HCT116 (cell line): ENCODE measurements around the gene SLC2A13. TPM values are rescaled to one million over a fixed set of nuclear protein-coding genes. Genes with fewer than 3 reads are reported as not detected.

ENCODE experiments used
- EGR1 ChIP-seq: IDR thresholded peaks from 2 replicates; pipeline ENCODE4 v1.6.1; 2012; ENCODE audit warnings: low read depth
- ELF1 ChIP-seq: IDR thresholded peaks from 2 replicates; pipeline ENCODE4 v1.6.1; 2012; ENCODE audit warnings: low read depth, borderline replicate concordance
- FOSL1 ChIP-seq: IDR thresholded peaks from 2 replicates; pipeline ENCODE4 v1.6.1; 2012; ENCODE audit warnings: low read depth
- JUND ChIP-seq: IDR thresholded peaks from 2 replicates; pipeline ENCODE4 v1.6.1; 2012
- POLR2A ChIP-seq: IDR thresholded peaks from 2 replicates; pipeline ENCODE4 v1.7.0; 2011; ENCODE audit warnings: borderline replicate concordance; ENCODE audit not compliant: insufficient read depth, insufficient read length; ENCODE audit errors: extremely low read depth
- RAD21 ChIP-seq: IDR thresholded peaks from 2 replicates; pipeline ENCODE4 v1.6.1; 2012; ENCODE audit warnings: low read depth, mild to moderate bottlenecking
- SP1 ChIP-seq: IDR thresholded peaks from 2 replicates; pipeline ENCODE4 v1.6.1; 2012; ENCODE audit warnings: low read depth
- TCF7L2 ChIP-seq: IDR thresholded peaks from 2 replicates; pipeline ENCODE4 v1.7.0; 2011; ENCODE audit warnings: borderline replicate concordance, inconsistent platforms; ENCODE audit not compliant: insufficient read depth, insufficient read length; ENCODE audit errors: extremely low read depth
- YY1 ChIP-seq: IDR thresholded peaks from 2 replicates; pipeline ENCODE4 v1.6.1; 2011; ENCODE audit warnings: low read length, low read depth, moderate library complexity, mild to moderate bottlenecking; ENCODE audit not compliant: insufficient replicate concordance; ENCODE audit errors: extremely low read depth
- ZNF274 ChIP-seq: fragments of 200-500 bp; sonication (Bioruptor generic); IDR thresholded peaks from 2 replicates; pipeline ENCODE4 v1.6.1; 2014; ENCODE audit warnings: mild to moderate bottlenecking, low read depth, low read length, inconsistent platforms
- total RNA-seq: library from RNA; stranded (reverse); gene quantifications from one replicate; pipeline ENCODE4 v1.2.1, GENCODE V29; 2021; ENCODE audit not compliant: unreplicated experiment
- TF ChIP-seq, protein P1 (sequence below), 3 experiments: fragments of 200-600 bp in 1 of 3; sonication (generic) in 1 of 3; IDR thresholded peaks in 2 of 3; conservative IDR thresholded peaks in 1 of 3; 2 replicates each; pipeline ENCODE4 v1.5.1; 2012 to 2017; ENCODE audit warnings: low read depth in 2 of 3, low read length in 2 of 3, antibody characterized with exemption in 1 of 3, borderline replicate concordance in 1 of 3, control low read depth in 1 of 3, mild to moderate bottlenecking in 1 of 3, mixed read lengths in 1 of 3, mixed run types in 1 of 3, moderate library complexity in 1 of 3; ENCODE audit not compliant: insufficient read depth in 1 of 3
- TF ChIP-seq, protein P2 (sequence below): IDR thresholded peaks from 2 replicates; pipeline ENCODE4 v1.6.1; 2012
- TF ChIP-seq, protein P3 (sequence below): IDR thresholded peaks from 2 replicates; pipeline ENCODE4 v1.6.1; 2011; ENCODE audit warnings: mild to moderate bottlenecking, low read length, moderate library complexity; ENCODE audit not compliant: insufficient replicate concordance; ENCODE audit errors: extremely low read depth

SLC2A13 gene
- total RNA-seq, 1 experiment from 2014 or later, result 6.8 TPM

DNA sequence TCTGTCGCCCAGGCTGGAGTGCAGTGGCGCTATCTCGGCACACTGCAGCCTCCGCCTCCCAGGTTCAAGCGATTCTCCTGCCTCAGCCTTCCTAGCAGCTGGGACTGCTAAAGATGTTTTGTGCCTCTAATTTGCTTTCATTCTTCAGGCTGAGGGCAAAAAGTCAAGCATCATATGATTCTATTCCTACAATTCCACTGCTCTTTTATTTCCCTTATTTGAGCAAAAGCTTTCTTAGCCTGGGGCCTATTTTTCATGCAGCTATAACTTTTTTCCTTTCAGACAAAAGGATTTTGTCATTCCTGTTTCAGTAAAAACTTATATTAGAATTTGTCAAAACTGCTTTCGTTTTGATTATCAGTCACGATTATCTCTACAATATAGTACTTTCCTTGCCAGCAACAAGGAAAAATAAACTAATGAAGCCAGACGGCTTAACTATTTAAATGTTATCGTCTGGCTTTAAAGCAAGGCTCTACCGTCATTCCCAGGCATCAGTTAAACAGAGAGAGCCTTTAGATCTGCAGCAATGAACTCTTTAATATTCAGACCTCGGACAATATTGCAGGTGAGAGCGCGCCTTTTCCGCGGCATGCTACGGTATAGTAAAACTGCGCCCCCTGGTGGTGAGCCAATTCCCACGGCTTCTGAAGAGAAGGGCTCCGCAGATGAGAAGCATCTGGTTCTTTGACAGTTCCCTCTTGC, 1.4 kb upstream of the SLC2A13 start (continued):
- TF ChIP-seq POLR2A (no peak), TCF7L2 (no peak), ZNF274 (no peak), SP1 (no peak), EGR1 (no peak), YY1 (no peak), JUND (no peak), FOSL1 (no peak), ELF1 (no peak), RAD21 (peak; percentile 74)
- TF ChIP-seq, protein P1, sequence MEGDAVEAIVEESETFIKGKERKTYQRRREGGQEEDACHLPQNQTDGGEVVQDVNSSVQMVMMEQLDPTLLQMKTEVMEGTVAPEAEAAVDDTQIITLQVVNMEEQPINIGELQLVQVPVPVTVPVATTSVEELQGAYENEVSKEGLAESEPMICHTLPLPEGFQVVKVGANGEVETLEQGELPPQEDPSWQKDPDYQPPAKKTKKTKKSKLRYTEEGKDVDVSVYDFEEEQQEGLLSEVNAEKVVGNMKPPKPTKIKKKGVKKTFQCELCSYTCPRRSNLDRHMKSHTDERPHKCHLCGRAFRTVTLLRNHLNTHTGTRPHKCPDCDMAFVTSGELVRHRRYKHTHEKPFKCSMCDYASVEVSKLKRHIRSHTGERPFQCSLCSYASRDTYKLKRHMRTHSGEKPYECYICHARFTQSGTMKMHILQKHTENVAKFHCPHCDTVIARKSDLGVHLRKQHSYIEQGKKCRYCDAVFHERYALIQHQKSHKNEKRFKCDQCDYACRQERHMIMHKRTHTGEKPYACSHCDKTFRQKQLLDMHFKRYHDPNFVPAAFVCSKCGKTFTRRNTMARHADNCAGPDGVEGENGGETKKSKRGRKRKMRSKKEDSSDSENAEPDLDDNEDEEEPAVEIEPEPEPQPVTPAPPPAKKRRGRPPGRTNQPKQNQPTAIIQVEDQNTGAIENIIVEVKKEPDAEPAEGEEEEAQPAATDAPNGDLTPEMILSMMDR (IDR thresholded peaks at IDR 0.05 in 2 of 3, conservative IDR thresholded peaks at IDR 0.05 in 1 of 3; ENCODE audit: borderline replicate concordance in 1 of 3, insufficient read depth in 1 of 3, low read depth in 2 of 3, low read length in 2 of 3), result peak; percentile 84 to 90 (median 89); a peak in 5 of 6 replicates
- TF ChIP-seq, protein P2, sequence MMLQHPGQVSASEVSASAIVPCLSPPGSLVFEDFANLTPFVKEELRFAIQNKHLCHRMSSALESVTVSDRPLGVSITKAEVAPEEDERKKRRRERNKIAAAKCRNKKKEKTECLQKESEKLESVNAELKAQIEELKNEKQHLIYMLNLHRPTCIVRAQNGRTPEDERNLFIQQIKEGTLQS, result no peak
- TF ChIP-seq, protein P3, sequence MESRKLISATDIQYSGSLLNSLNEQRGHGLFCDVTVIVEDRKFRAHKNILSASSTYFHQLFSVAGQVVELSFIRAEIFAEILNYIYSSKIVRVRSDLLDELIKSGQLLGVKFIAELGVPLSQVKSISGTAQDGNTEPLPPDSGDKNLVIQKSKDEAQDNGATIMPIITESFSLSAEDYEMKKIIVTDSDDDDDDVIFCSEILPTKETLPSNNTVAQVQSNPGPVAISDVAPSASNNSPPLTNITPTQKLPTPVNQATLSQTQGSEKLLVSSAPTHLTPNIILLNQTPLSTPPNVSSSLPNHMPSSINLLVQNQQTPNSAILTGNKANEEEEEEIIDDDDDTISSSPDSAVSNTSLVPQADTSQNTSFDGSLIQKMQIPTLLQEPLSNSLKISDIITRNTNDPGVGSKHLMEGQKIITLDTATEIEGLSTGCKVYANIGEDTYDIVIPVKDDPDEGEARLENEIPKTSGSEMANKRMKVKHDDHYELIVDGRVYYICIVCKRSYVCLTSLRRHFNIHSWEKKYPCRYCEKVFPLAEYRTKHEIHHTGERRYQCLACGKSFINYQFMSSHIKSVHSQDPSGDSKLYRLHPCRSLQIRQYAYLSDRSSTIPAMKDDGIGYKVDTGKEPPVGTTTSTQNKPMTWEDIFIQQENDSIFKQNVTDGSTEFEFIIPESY, result no peak
